Effector CD4-positive, alpha-beta T cell (primary cell): ENCODE measurements around the gene CCDC149.

ENCODE experiments used
- DNase-seq: peaks from one replicate; pipeline ENCODE4 v3.0.0-alpha.2; 2020

The CCDC149 gene

GRCh38 chr4:24877868-24878635 lies 34.8 kb downstream of the CCDC149 start:
- DNase-seq, result no peak

GRCh38 chr4:24876431-24876830 lies 36.4 kb downstream of the CCDC149 start:
- DNase-seq, result no peak

- no peak for DNase-seq
Observed at GRCh38 chr4:24872720-24873119, 40.1 kb downstream of the CCDC149 start.

- DNase-seq, result no peak
Observed at GRCh38 chr4:24871210-24871609, 41.6 kb downstream of the CCDC149 start.

- no peak for DNase-seq
Observed at GRCh38 chr4:24867766-24868296, 45.0 kb downstream of the CCDC149 start.

- DNase-seq, result no peak
Observed at GRCh38 chr4:24867251-24867650, 45.6 kb downstream of the CCDC149 start.

GRCh38 chr4:24865401-24865800 lies 47.4 kb downstream of the CCDC149 start:
- no peak for DNase-seq

GRCh38 chr4:24863799-24864198 lies 49.0 kb downstream of the CCDC149 start:
- DNase-seq, result no peak

GRCh38 chr4:24862073-24862751 lies 50.6 kb downstream of the CCDC149 start:
- DNase-seq, result no peak

- DNase-seq, result no peak
Observed at GRCh38 chr4:24858550-24858949, 54.3 kb downstream of the CCDC149 start.

- DNase-seq, result no peak
Observed at GRCh38 chr4:24858026-24858425, 54.8 kb downstream of the CCDC149 start.

GRCh38 chr4:24856586-24856985 lies 56.3 kb downstream of the CCDC149 start:
- no peak for DNase-seq

GRCh38 chr4:24855741-24856140 lies 57.1 kb downstream of the CCDC149 start:
- DNase-seq, result no peak

- DNase-seq, result no peak
Observed at GRCh38 chr4:24853142-24853541, 59.7 kb downstream of the CCDC149 start.

GRCh38 chr4:24850674-24851073 lies 62.2 kb downstream of the CCDC149 start:
- no peak for DNase-seq

- DNase-seq, result no peak
Observed at GRCh38 chr4:24849756-24850155, 63.1 kb downstream of the CCDC149 start.

GRCh38 chr4:24849351-24849750 lies 63.5 kb downstream of the CCDC149 start:
- no peak for DNase-seq

- no peak for DNase-seq
Observed at GRCh38 chr4:24846716-24847115, 66.1 kb downstream of the CCDC149 start.

GRCh38 chr4:24845902-24846301 lies 66.9 kb downstream of the CCDC149 start:
- DNase-seq, result no peak

GRCh38 chr4:24845132-24845531 lies 67.7 kb downstream of the CCDC149 start:
- DNase-seq, result no peak

GRCh38 chr4:24843096-24843495 lies 69.7 kb downstream of the CCDC149 start:
- DNase-seq, result no peak

GRCh38 chr4:24842356-24842755 lies 70.5 kb downstream of the CCDC149 start:
- DNase-seq, result no peak

GRCh38 chr4:24840826-24841543 lies 71.9 kb downstream of the CCDC149 start:
- DNase-seq, result no peak

GRCh38 chr4:24840362-24840761 lies 72.5 kb downstream of the CCDC149 start:
- no peak for DNase-seq
